ENCODE data around the gene HNRNPD. TPM values are rescaled to one million over a fixed set of nuclear protein-coding genes. Genes with fewer than 3 reads are reported as not detected.
"Not testable (repeated sequence)": the region's sequence is repeated elsewhere in the genome, so short reads cannot be mapped to it uniquely, and the experiment has no call there.

The HNRNPD gene
- total RNA-seq, 1 donor from 2014 or later, result 22.6 TPM

- no peaks in the 10 kb centered on the region for H3K27me3 ChIP-seq (ENCODE audit: control insufficient read depth, insufficient read depth, low read length)
- FAIRE-seq, result peak; percentile 13
- no peak for TF ChIP-seq CTCF (IDR thresholded peaks at IDR 0.05; ENCODE audit: insufficient read depth, low read length, severe bottlenecking)
- no peak overlapping the region for H3K4me3 ChIP-seq (ENCODE audit: low read depth, low read length)
- peaks cover 2% of the 10 kb centered on the region for H3K36me3 ChIP-seq (ENCODE audit: control insufficient read depth, insufficient read depth, low read length)
- no peak for DNase-seq (ENCODE audit: low read depth)
Measured at GRCh38 chr4:82367438-82368097, 6.2 kb downstream of the HNRNPD start.

GRCh38 chr4:82366431-82366830 is 7.4 kb downstream of the HNRNPD start:
- not testable (repeated sequence) for FAIRE-seq; H3K27me3 ChIP-seq (ENCODE audit: control insufficient read depth, insufficient read depth, low read length); DNase-seq (ENCODE audit: low read depth); H3K4me3 ChIP-seq (ENCODE audit: low read depth, low read length); H3K36me3 ChIP-seq (ENCODE audit: control insufficient read depth, insufficient read depth, low read length)

GRCh38 chr4:82363896-82364487 is 9.8 kb downstream of the HNRNPD start:
- FAIRE-seq (no peak), DNase-seq (ENCODE audit: low read depth) (no peak)
- TF ChIP-seq CTCF (IDR thresholded peaks at IDR 0.05; ENCODE audit: insufficient read depth, low read length, severe bottlenecking), result no peak
- H3K36me3 ChIP-seq (ENCODE audit: control insufficient read depth, insufficient read depth, low read length), result peaks cover 2% of the 10 kb centered on the region
- no peaks in the 10 kb centered on the region for H3K27me3 ChIP-seq (ENCODE audit: control insufficient read depth, insufficient read depth, low read length)
- no peak overlapping the region for H3K4me3 ChIP-seq (ENCODE audit: low read depth, low read length)

DNA sequence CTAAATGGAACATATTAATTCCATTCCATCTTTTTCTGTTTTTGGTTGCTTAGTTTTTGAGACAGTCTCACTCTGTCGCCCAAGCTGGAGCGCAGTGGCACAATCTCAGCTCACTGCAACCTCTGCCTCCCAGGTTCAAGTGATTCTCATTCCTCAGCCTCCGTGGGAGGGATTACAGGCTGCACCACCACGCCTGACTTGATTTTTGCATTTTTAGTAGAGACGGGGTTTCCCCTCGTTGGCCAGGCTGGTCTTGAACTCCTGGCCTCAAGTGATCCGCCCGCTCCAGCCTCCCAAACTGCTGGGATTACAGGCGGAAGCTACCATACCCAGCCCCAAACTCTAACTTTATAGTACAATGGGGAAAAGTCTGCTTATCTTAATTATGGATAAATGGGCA is 11.2 kb downstream of the HNRNPD start:
- Histone ChIP-seq H3K4me3 (ENCODE audit: low read depth, low read length) (no peak overlapping the region), H3K36me3 (ENCODE audit: control insufficient read depth, insufficient read depth, low read length) (peaks cover 5% of the 10 kb centered on the region), H3K27me3 (ENCODE audit: control insufficient read depth, insufficient read depth, low read length) (no peaks in the 10 kb centered on the region)
- FAIRE-seq, result no peak
- no peak for DNase-seq (ENCODE audit: low read depth)
- no peak for TF ChIP-seq CTCF (IDR thresholded peaks at IDR 0.05; ENCODE audit: insufficient read depth, low read length, severe bottlenecking)

DNA sequence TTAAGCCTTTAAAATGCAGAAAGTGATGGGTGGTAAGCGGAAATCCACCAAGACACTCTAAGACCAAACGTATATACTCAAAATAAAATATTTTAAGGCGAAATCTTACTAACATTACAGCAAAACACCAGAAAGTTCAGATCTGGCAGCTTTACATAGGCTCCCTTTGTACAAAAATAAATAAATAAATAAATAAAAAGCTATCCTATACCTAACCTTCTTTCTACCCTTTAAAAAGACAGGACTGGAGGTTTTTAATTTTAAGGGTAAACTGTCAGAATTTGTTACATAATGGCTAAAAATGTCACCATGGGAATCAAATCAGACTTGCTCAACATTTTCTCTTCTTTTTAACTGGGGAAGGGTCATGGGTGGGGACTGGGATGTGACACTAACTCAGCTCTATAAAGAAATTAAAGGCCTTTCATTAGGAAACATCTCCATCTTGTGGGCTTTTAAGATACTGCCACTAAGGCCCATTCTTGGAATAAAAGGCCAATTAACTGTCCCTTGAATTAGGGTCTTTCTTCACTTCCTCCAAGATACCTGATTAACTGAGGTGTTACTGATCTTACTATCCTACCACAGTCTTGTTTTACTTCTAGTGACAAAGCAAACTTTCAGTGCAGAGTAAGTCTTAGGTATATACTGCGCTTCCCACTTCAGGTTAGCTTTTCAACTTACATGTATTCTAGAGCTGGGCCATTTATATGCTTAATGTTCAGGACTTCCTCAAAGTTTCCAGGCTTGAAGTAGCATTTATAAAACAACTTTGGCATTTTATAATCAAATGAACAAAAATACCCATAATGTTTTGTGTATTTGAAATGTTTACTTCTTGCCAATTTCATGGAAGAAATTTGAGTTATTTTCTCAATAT is 13.3 kb downstream of the HNRNPD start:
- peak; percentile 55 for TF ChIP-seq CTCF (IDR thresholded peaks at IDR 0.05; ENCODE audit: insufficient read depth, low read length, severe bottlenecking)
- Histone ChIP-seq H3K36me3 (ENCODE audit: control insufficient read depth, insufficient read depth, low read length) (peaks cover 13% of the 10 kb centered on the region), H3K4me3 (ENCODE audit: low read depth, low read length) (no peak overlapping the region), H3K27me3 (ENCODE audit: control insufficient read depth, insufficient read depth, low read length) (no peaks in the 10 kb centered on the region)
- FAIRE-seq (no peak), DNase-seq (ENCODE audit: low read depth) (peak; percentile 43)

DNA sequence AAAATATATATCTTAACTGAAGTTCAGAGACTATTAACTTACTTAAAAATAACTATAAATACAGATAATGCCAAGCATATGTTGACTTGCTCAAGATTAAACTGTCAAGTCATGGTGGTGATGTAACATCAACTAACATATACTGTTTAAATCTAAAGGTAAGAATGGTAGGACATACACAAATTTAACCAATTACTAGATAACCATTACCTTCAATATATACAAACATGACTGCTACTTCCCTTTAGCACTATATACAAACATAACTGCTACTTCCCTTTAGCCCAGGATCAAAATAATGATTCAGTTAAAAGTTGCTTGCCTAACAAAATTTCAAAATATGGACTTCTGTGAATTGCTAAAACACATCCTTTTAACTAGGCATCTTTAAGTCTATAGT is 14.9 kb downstream of the HNRNPD start:
- Histone ChIP-seq H3K4me3 (ENCODE audit: low read depth, low read length) (no peak overlapping the region), H3K36me3 (ENCODE audit: control insufficient read depth, insufficient read depth, low read length) (peaks cover 15% of the 10 kb centered on the region), H3K27me3 (ENCODE audit: control insufficient read depth, insufficient read depth, low read length) (no peaks in the 10 kb centered on the region)
- TF ChIP-seq CTCF (IDR thresholded peaks at IDR 0.05; ENCODE audit: insufficient read depth, low read length, severe bottlenecking), result no peak
- no peak for FAIRE-seq
- no peak for DNase-seq (ENCODE audit: low read depth)
